Hepatocyte (in vitro differentiated cells): Measurements from ENCODE around the gene WDFY1. TPM values are rescaled to one million over a fixed set of nuclear protein-coding genes. Genes with fewer than 3 reads are reported as not detected.

Experiments
- DNase-seq: peaks from one replicate; pipeline ENCODE4 v3.0.0-alpha.2; 2016; ENCODE audit warnings: low spot score
- H2AFZ ChIP-seq: fragments of 200-600 bp; sonication (generic); 2 replicates; pipeline ENCODE4 v1.6.0; 2016; ENCODE audit warnings: antibody characterized with exemption, mild to moderate bottlenecking
- H3K27ac ChIP-seq: fragments of 200-600 bp; sonication (generic); 2 replicates; pipeline ENCODE4 v1.5.1; 2016; ENCODE audit warnings: mild to moderate bottlenecking
- H3K27me3 ChIP-seq: fragments of 200-600 bp; sonication (generic); 2 replicates; pipeline ENCODE4 v1.6.1; 2016
- H3K36me3 ChIP-seq: fragments of 200-600 bp; sonication (generic); replicated peaks from 2 replicates; pipeline ENCODE4 v1.5.1; 2016; ENCODE audit warnings: low read depth; ENCODE audit not compliant: insufficient read depth
- H3K4me1 ChIP-seq: fragments of 200-600 bp; sonication (generic); 2 replicates; pipeline ENCODE4 v1.5.1; 2016; ENCODE audit warnings: mild to moderate bottlenecking, moderate library complexity; ENCODE audit not compliant: insufficient read depth
- H3K4me2 ChIP-seq: fragments of 200-600 bp; sonication (generic); 2 replicates; pipeline ENCODE4 v1.6.0; 2016
- H3K4me3 ChIP-seq: fragments of 200-600 bp; sonication (generic); 2 replicates; pipeline ENCODE4 v1.5.1; 2016; ENCODE audit warnings: mild to moderate bottlenecking
- H3K79me2 ChIP-seq: fragments of 200-600 bp; sonication (generic); 2 replicates; pipeline ENCODE4 v1.6.0; 2017; ENCODE audit warnings: mild to moderate bottlenecking
- H3K9me2 ChIP-seq: fragments of 200-600 bp; sonication (generic); replicated peaks from 2 replicates; pipeline ENCODE4 v1.6.0; 2017; ENCODE audit warnings: mild to moderate bottlenecking; ENCODE audit not compliant: insufficient read depth
- H3K9me3 ChIP-seq: fragments of 200-600 bp; sonication (generic); 2 replicates; pipeline ENCODE4 v1.5.1; 2016; ENCODE audit warnings: low read depth, mild to moderate bottlenecking
- H4K20me1 ChIP-seq: fragments of 200-600 bp; sonication (generic); 2 replicates; pipeline ENCODE4 v1.6.0; 2016; ENCODE audit warnings: mild to moderate bottlenecking; ENCODE audit not compliant: insufficient read depth, poor library complexity, severe bottlenecking
- EZH2 ChIP-seq: fragments of 200-600 bp; sonication (generic); IDR thresholded peaks from 2 replicates; pipeline ENCODE4 v1.6.1; 2016; ENCODE audit warnings: antibody characterized with exemption, mild to moderate bottlenecking, borderline replicate concordance
- EZH2phosphoT487 ChIP-seq: fragments of 200-600 bp; sonication (generic); IDR thresholded peaks from one replicate; pipeline ENCODE4 v1.6.1; 2018; ENCODE audit warnings: antibody characterized with exemption, mild to moderate bottlenecking, low read depth, moderate library complexity; ENCODE audit not compliant: unreplicated experiment, severe bottlenecking
- WGBS: methylation state at CpG from one replicate; pipeline ENCODE4 v1.1.6; 2016; ENCODE audit warnings: low lambda C conversion rate; ENCODE audit errors: missing lambda C conversion rate; 5-methylcytosine and 5-hydroxymethylcytosine counted together
- polyA plus RNA-seq: library from polyadenylated mRNA; unstranded; fragments of >200 nt; fragmentation: Nextera tagmentation; extraction: Ambion mirVana; gene quantifications from 2 replicates; pipeline ENCODE4 v1.2.1, GENCODE V29; 2016
- total RNA-seq: library from RNA; depleted of rRNA; stranded (reverse); fragments of >200 nt; gene quantifications from 2 replicates; pipeline ENCODE4 v1.2.3, GENCODE V29; 2014
- TF ChIP-seq, protein P1 (sequence below): fragments of 200-600 bp; sonication (generic); IDR thresholded peaks from 2 replicates; pipeline ENCODE4 v1.5.1; 2016; ENCODE audit warnings: antibody characterized with exemption, mild to moderate bottlenecking; ENCODE audit not compliant: poor library complexity

WDFY1 gene
- total and polyA plus RNA-seq, 2 experiments from 2014 or later: 45.6 to 68.3 TPM

DNA sequence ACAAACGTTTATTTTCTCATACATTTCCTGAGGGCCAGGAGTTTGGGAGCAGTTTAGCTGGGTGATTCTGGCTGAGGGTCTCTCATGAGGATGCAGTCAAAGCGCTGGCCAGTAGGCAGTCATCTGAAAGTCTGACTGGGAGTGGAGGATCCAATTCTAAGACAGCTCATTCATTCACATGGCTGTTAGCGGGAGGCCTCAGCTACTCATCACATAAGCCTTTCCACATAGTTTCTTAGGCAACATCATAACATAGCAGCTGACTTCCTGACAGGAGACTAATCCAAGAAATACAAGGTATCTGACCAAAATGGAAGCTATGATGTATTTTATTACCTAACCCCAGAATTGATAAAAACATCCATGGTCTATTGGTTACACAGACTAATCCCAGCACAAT lies 9.3 kb upstream of the WDFY1 start:
- Histone ChIP-seq H3K27me3 (no peaks in the 10 kb centered on the region), H2AFZ (no peak overlapping the region), H4K20me1 (no peaks in the 10 kb centered on the region), H3K9me3 (no peaks in the 10 kb centered on the region), H3K4me2 (no peak overlapping the region), H3K27ac (no peak overlapping the region), H3K9me2 (no peaks in the 10 kb centered on the region), H3K4me1 (peaks cover 1% of the 10 kb centered on the region), H3K79me2 (peaks cover 21% of the 10 kb centered on the region), H3K36me3 (no peaks in the 10 kb centered on the region), H3K4me3 (no peak overlapping the region)
- TF ChIP-seq, protein P1, sequence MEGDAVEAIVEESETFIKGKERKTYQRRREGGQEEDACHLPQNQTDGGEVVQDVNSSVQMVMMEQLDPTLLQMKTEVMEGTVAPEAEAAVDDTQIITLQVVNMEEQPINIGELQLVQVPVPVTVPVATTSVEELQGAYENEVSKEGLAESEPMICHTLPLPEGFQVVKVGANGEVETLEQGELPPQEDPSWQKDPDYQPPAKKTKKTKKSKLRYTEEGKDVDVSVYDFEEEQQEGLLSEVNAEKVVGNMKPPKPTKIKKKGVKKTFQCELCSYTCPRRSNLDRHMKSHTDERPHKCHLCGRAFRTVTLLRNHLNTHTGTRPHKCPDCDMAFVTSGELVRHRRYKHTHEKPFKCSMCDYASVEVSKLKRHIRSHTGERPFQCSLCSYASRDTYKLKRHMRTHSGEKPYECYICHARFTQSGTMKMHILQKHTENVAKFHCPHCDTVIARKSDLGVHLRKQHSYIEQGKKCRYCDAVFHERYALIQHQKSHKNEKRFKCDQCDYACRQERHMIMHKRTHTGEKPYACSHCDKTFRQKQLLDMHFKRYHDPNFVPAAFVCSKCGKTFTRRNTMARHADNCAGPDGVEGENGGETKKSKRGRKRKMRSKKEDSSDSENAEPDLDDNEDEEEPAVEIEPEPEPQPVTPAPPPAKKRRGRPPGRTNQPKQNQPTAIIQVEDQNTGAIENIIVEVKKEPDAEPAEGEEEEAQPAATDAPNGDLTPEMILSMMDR: no peak
- WGBS: 91% methylated on average over 3 of the region's 3 CpGs
- peak; percentile 53 for DNase-seq

DNA sequence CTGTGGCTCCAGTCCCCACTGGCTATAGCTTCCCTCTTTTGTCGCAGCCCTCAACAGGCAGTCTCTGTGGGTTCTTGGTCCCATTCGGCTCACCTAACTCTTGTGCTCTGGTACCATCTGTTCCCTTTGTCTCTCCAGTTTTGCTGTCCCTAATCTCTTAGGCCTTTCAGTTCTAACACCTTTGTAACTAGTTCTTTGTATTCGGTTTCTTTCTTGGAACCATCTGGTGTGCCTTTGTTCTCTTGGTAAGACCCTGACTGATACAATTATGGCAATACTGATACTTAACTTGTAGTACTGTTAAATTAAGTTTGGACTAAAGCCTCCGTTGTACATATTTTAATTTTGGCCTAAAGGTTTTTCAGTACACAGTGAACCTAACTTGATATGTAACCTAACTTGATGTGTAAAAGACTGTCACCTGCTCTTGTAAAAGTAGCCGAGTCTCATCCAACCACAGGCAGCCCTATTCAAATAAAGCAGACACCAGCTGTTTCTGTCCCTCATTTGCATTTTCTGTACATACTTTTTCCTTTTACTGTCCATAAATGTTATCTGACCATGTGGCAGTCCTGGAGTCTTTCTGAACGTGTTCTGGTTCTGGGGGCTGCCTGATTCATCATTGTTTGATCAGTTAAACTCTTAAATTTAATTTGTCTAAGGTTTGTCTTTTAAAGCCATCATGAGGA lies 7.3 kb upstream of the WDFY1 start:
- Histone ChIP-seq H3K27ac (no peak overlapping the region), H3K4me2 (no peak overlapping the region), H3K36me3 (no peaks in the 10 kb centered on the region), H3K9me2 (no peaks in the 10 kb centered on the region), H2AFZ (no peak overlapping the region), H3K9me3 (no peaks in the 10 kb centered on the region), H3K4me1 (no peaks in the 10 kb centered on the region), H3K4me3 (no peak overlapping the region), H3K79me2 (peaks cover under 1% of the 10 kb centered on the region), H4K20me1 (no peaks in the 10 kb centered on the region), H3K27me3 (no peaks in the 10 kb centered on the region)
- no peak for DNase-seq
- 71% methylated on average over 6 of the region's 6 CpGs for WGBS
- TF ChIP-seq, protein P1: no peak
- no peak for TF ChIP-seq EZH2
- no peak for TF ChIP-seq EZH2phosphoT487

DNA sequence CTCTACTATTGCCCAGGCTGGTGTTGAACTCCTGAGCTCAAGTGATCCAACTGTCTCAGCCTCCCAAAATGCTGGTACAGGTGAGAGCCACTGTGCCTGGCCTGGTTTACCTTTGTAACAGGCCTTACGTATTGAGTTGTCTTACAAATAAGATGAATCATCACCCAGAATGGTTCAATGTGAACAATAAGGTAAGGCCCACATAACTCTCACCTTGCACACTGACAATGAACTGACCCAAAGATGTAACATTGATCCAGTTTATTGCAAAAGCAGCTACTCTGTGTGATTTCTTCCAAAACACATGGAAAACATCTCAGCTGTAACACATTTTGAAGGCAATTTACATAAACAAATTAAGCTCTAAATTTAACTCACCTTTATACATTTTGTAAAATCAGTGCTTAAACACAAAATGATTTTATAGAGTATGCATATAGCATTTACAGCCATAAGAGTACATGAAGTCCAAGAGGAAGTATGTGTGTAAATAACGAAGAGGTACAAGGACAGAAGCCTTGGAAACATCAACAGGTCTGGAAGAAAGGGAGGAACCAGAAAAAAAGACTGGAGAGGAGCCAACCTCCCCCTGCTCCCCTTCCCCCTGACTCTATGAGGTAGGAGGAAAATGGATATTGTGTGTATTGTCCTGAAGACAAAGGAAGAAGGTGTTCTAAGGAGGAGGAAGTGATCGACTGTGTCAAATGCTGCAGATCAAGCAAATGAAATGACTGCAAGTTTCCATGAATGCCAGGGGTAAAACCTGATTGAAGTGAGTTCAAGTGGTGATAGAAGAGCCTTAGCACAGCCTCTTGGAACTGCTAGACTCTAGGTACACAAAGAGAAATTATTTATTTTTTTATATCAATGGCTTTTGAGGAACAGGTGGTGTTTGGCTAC lies 5.6 kb upstream of the WDFY1 start:
- DNase-seq: no peak

More for the DNA sequence above, 5.6 kb upstream of the WDFY1 start:
- H3K79me2 ChIP-seq: peaks cover 1% of the 10 kb centered on the region
- no peak for TF ChIP-seq EZH2
- TF ChIP-seq, protein P1: no peak
- TF ChIP-seq EZH2phosphoT487: no peak
- H3K4me1 ChIP-seq: peaks cover under 1% of the 10 kb centered on the region
- no peak overlapping the region for H3K4me3 ChIP-seq
- no peaks in the 10 kb centered on the region for H3K9me3 ChIP-seq
- H3K27me3 ChIP-seq: no peaks in the 10 kb centered on the region
- no peak overlapping the region for H2AFZ ChIP-seq
- no peaks in the 10 kb centered on the region for H3K36me3 ChIP-seq
- 77% methylated on average over 3 of the region's 3 CpGs for WGBS
- no peak overlapping the region for H3K4me2 ChIP-seq
- H3K9me2 ChIP-seq: no peaks in the 10 kb centered on the region
- H3K27ac ChIP-seq: no peak overlapping the region
- no peaks in the 10 kb centered on the region for H4K20me1 ChIP-seq
